ENCODE results near the gene KRTCAP2.

DNA sequence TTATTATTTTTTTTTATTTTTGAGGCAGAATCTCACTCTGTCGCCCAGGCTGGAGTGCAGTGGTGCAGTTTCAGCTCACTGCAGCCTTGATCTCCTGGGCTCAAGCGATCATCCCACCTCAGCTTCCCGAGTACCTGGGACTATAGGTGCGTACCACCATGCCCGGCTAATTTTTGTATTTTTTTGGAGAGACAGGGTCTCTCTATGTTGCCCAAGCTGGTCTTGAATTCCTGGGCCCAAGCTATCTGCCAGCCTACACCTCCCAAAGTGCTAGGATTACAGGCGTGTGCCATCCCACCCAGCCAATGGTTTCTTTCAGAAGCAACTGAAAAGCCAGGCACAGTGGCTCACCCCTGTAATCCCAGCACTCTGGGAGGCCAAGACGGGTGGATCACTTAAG, 2.3 kb downstream of the KRTCAP2 start:
- TF ChIP-seq GABPA (IDR thresholded peaks at IDR 0.05; ENCODE audit: low read depth) (no peak), POLR2AphosphoS5 (IDR thresholded peaks at IDR 0.05; ENCODE audit: low read depth) (no peak), SPI1 (IDR thresholded peaks at IDR 0.05; ENCODE audit: borderline replicate concordance, low read depth) (no peak)
- TF ChIP-seq, protein P1, sequence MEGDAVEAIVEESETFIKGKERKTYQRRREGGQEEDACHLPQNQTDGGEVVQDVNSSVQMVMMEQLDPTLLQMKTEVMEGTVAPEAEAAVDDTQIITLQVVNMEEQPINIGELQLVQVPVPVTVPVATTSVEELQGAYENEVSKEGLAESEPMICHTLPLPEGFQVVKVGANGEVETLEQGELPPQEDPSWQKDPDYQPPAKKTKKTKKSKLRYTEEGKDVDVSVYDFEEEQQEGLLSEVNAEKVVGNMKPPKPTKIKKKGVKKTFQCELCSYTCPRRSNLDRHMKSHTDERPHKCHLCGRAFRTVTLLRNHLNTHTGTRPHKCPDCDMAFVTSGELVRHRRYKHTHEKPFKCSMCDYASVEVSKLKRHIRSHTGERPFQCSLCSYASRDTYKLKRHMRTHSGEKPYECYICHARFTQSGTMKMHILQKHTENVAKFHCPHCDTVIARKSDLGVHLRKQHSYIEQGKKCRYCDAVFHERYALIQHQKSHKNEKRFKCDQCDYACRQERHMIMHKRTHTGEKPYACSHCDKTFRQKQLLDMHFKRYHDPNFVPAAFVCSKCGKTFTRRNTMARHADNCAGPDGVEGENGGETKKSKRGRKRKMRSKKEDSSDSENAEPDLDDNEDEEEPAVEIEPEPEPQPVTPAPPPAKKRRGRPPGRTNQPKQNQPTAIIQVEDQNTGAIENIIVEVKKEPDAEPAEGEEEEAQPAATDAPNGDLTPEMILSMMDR (IDR thresholded peaks at IDR 0.05; ENCODE audit: insufficient read depth, low read length): no peak
- TF ChIP-seq, protein P2, sequence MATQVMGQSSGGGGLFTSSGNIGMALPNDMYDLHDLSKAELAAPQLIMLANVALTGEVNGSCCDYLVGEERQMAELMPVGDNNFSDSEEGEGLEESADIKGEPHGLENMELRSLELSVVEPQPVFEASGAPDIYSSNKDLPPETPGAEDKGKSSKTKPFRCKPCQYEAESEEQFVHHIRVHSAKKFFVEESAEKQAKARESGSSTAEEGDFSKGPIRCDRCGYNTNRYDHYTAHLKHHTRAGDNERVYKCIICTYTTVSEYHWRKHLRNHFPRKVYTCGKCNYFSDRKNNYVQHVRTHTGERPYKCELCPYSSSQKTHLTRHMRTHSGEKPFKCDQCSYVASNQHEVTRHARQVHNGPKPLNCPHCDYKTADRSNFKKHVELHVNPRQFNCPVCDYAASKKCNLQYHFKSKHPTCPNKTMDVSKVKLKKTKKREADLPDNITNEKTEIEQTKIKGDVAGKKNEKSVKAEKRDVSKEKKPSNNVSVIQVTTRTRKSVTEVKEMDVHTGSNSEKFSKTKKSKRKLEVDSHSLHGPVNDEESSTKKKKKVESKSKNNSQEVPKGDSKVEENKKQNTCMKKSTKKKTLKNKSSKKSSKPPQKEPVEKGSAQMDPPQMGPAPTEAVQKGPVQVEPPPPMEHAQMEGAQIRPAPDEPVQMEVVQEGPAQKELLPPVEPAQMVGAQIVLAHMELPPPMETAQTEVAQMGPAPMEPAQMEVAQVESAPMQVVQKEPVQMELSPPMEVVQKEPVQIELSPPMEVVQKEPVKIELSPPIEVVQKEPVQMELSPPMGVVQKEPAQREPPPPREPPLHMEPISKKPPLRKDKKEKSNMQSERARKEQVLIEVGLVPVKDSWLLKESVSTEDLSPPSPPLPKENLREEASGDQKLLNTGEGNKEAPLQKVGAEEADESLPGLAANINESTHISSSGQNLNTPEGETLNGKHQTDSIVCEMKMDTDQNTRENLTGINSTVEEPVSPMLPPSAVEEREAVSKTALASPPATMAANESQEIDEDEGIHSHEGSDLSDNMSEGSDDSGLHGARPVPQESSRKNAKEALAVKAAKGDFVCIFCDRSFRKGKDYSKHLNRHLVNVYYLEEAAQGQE (IDR thresholded peaks at IDR 0.05; ENCODE audit: insufficient replicate concordance, low read depth): no peak

Data from HL-60 (cell line).